ENCODE measurements around the gene SH3BP5L. TPM values are rescaled to one million over a fixed set of nuclear protein-coding genes. Genes with fewer than 3 reads are reported as not detected.

Gene SH3BP5L
- total and polyA plus RNA-seq, 2 donors (not counting 1 experiment from before 2014, with no cell fraction given) = 19.2 to 36.5 TPM

GRCh38 chr1:248818505-248819374 is 7.0 kb downstream of the SH3BP5L start:
- TF ChIP-seq EZH2 (IDR thresholded peaks at IDR 0.05; ENCODE audit: borderline replicate concordance, insufficient read depth, low read depth, low read length, poor library complexity, severe bottlenecking) (no peak), CTCF (IDR thresholded peaks at IDR 0.05) (no peak)
- ChIA-PET POLR2A (interaction anchor here (0.6 kb wide), 1 partner anchor 12 kb away, joined by 7 read pairs; no protein-coding TSS in a partner anchor), CTCF (interaction anchor here (1.2 to 1.9 kb wide), 3 partner anchors 12 to 196 kb away, joined by 3 to 9 read pairs (median 3); no protein-coding TSS in a partner anchor)
- no peaks in the 10 kb centered on the region for H3K27me3 ChIP-seq (replicated peaks in 1 of 4; ENCODE audit: control extremely low read depth in 1 of 4, control insufficient read depth in 3 of 4, insufficient read depth in 4 of 4, low read length in 3 of 4)
- peaks cover 68% of the 10 kb centered on the region for H3K4me1 Mint-ChIP-seq
- DNase-seq (peak; percentile 43), ATAC-seq (ENCODE audit: low read depth) (peak; percentile 29)
- H4K20me1 ChIP-seq (ENCODE audit: control insufficient read depth, insufficient read depth, low read length, poor library complexity, severe bottlenecking) = peaks cover 19% of the 10 kb centered on the region
- no peaks in the 10 kb centered on the region for H3K9me3 ChIP-seq (ENCODE audit: control extremely low read depth in 1 of 3, control insufficient read depth in 2 of 3, insufficient read depth in 1 of 3, low read length in 2 of 3)
- H3K27ac Mint-ChIP-seq = peak overlapping the region; percentile 28
- H3K4me1 ChIP-seq (ENCODE audit: control insufficient read depth in 2 of 2, insufficient read depth in 2 of 2, low read length in 2 of 2) = peaks cover 71 to 76% of the 10 kb centered on the region in 2 donors
- H2AFZ ChIP-seq (ENCODE audit: insufficient read depth, low read depth, low read length, poor library complexity, severe bottlenecking) = no peak overlapping the region
- intact Hi-C loops (cut with micrococcal nuclease) = no loop called here
- H3K36me3 ChIP-seq (replicated peaks in 1 of 2; ENCODE audit: control extremely low read depth in 1 of 2, control insufficient read depth in 1 of 2, extremely low read depth in 1 of 2, insufficient read depth in 2 of 2, low read length in 1 of 2) = peaks cover 0 to 67% of the 10 kb centered on the region in 2 experiments
- peak overlapping the region in 1 of 5 experiments; percentile 22 for H3K4me3 ChIP-seq (ENCODE audit: control extremely low read depth in 1 of 5, extremely low read depth in 1 of 5, insufficient read depth in 1 of 5, low read depth in 2 of 5, low read length in 4 of 5)
- 79% methylated on average over 4 of the region's 5 CpGs for WGBS (ENCODE audit: insufficient coverage)
- peak overlapping the region; percentile 41 to 65 for H3K27ac ChIP-seq (ENCODE audit: low read length in 2 of 2)
- peak overlapping the region; percentile 45 for H3K4me2 ChIP-seq (replicated peaks; ENCODE audit: low read depth, low read length, poor library complexity, severe bottlenecking)
- H3K27me3 Mint-ChIP-seq = no peaks in the 10 kb centered on the region
- H3K79me2 ChIP-seq (ENCODE audit: control insufficient read depth, insufficient read depth, low read length) = peaks cover 88% of the 10 kb centered on the region
- peak overlapping the region; percentile 10 for H3K9ac ChIP-seq (ENCODE audit: low read length)
- H3K9me3 Mint-ChIP-seq (ENCODE audit: insufficient read depth) = no peaks in the 10 kb centered on the region
- peak overlapping the region; percentile 27 for H3K4me3 Mint-ChIP-seq

- Histone ChIP-seq H3K4me3 (ENCODE audit: control extremely low read depth in 1 of 5, extremely low read depth in 1 of 5, insufficient read depth in 1 of 5, low read depth in 2 of 5, low read length in 4 of 5) (no peak overlapping the region), H4K20me1 (ENCODE audit: control insufficient read depth, insufficient read depth, low read length, poor library complexity, severe bottlenecking) (peaks cover 12% of the 10 kb centered on the region), H3K27ac (ENCODE audit: low read length in 2 of 2) (peak overlapping the region in 1 of 2 donors; percentile 39), H3K4me1 (ENCODE audit: control insufficient read depth in 2 of 2, insufficient read depth in 2 of 2, low read length in 2 of 2) (peaks cover 54 to 59% of the 10 kb centered on the region in 2 donors), H3K27me3 (replicated peaks in 1 of 4; ENCODE audit: control extremely low read depth in 1 of 4, control insufficient read depth in 3 of 4, insufficient read depth in 4 of 4, low read length in 3 of 4) (no peaks in the 10 kb centered on the region), H3K36me3 (replicated peaks in 1 of 2; ENCODE audit: control extremely low read depth in 1 of 2, control insufficient read depth in 1 of 2, extremely low read depth in 1 of 2, insufficient read depth in 2 of 2, low read length in 1 of 2) (peaks cover 2 to 76% of the 10 kb centered on the region in 2 experiments), H2AFZ (ENCODE audit: insufficient read depth, low read depth, low read length, poor library complexity, severe bottlenecking) (no peak overlapping the region), H3K4me2 (replicated peaks; ENCODE audit: low read depth, low read length, poor library complexity, severe bottlenecking) (peak overlapping the region; percentile 49), H3K9ac (ENCODE audit: low read length) (no peak overlapping the region), H3K79me2 (ENCODE audit: control insufficient read depth, insufficient read depth, low read length) (peaks cover 73% of the 10 kb centered on the region), H3K9me3 (ENCODE audit: control extremely low read depth in 1 of 3, control insufficient read depth in 2 of 3, insufficient read depth in 1 of 3, low read length in 2 of 3) (no peaks in the 10 kb centered on the region)
- no peak for TF ChIP-seq CTCF (IDR thresholded peaks at IDR 0.05)
- no peak for TF ChIP-seq EZH2 (IDR thresholded peaks at IDR 0.05; ENCODE audit: borderline replicate concordance, insufficient read depth, low read depth, low read length, poor library complexity, severe bottlenecking)
- intact Hi-C loops (cut with micrococcal nuclease) = no loop called here
- 10% methylated on average over 2 of the region's 6 CpGs for WGBS (ENCODE audit: insufficient coverage)
- ChIA-PET POLR2A (no interaction called here), CTCF (no interaction called here)
- H3K9me3 Mint-ChIP-seq (ENCODE audit: insufficient read depth) = no peaks in the 10 kb centered on the region
- no peaks in the 10 kb centered on the region for H3K27me3 Mint-ChIP-seq
- no peak for ATAC-seq (ENCODE audit: low read depth)
- H3K4me3 Mint-ChIP-seq = no peak overlapping the region
- peaks cover 51% of the 10 kb centered on the region for H3K4me1 Mint-ChIP-seq
- H3K27ac Mint-ChIP-seq = peak overlapping the region; percentile 59
- DNase-seq = peak; percentile 18
Observed at GRCh38 chr1:248817065-248817464, 8.7 kb downstream of the SH3BP5L start.

Measured in B cell (primary cell).